GM19351 (cell line): ENCODE data around the gene ZMAT5.

Experiments
- ATAC-seq: cut with Tn5 transposase; IDR thresholded peaks from one replicate; pipeline ENCODE4 v1.9.1; 2021; ENCODE audit warnings: mild to moderate bottlenecking, moderate library complexity; ENCODE audit not compliant: unreplicated experiment

ZMAT5 gene

GRCh38 chr22:29692327-29692640 lies 74.5 kb downstream of the ZMAT5 start:
- ATAC-seq = no peak

GRCh38 chr22:29691636-29692326 lies 75.0 kb downstream of the ZMAT5 start:
- no peak for ATAC-seq

- ATAC-seq = no peak
Observed at GRCh38 chr22:29690476-29690875, 76.3 kb downstream of the ZMAT5 start.

- ATAC-seq = no peak
Observed at GRCh38 chr22:29689880-29690213, 77.0 kb downstream of the ZMAT5 start.

- no peak for ATAC-seq
Observed at GRCh38 chr22:29689206-29689879, 77.5 kb downstream of the ZMAT5 start.

- ATAC-seq = no peak
Observed at GRCh38 chr22:29684244-29684643, 82.6 kb downstream of the ZMAT5 start.

GRCh38 chr22:29683536-29683935 lies 83.3 kb downstream of the ZMAT5 start:
- ATAC-seq = no peak
